Measurements from ENCODE around the gene PHACTR3.

The PHACTR3 gene

GRCh38 chr20:59835448-59836395, 231.4 kb downstream of the PHACTR3 start:
- TF ChIP-seq, protein P1, sequence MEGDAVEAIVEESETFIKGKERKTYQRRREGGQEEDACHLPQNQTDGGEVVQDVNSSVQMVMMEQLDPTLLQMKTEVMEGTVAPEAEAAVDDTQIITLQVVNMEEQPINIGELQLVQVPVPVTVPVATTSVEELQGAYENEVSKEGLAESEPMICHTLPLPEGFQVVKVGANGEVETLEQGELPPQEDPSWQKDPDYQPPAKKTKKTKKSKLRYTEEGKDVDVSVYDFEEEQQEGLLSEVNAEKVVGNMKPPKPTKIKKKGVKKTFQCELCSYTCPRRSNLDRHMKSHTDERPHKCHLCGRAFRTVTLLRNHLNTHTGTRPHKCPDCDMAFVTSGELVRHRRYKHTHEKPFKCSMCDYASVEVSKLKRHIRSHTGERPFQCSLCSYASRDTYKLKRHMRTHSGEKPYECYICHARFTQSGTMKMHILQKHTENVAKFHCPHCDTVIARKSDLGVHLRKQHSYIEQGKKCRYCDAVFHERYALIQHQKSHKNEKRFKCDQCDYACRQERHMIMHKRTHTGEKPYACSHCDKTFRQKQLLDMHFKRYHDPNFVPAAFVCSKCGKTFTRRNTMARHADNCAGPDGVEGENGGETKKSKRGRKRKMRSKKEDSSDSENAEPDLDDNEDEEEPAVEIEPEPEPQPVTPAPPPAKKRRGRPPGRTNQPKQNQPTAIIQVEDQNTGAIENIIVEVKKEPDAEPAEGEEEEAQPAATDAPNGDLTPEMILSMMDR (IDR thresholded peaks at IDR 0.05; ENCODE audit: borderline replicate concordance, control extremely low read depth, extremely low read depth, insufficient read depth, missing control alignments): no peak
- peak; percentile 6 for DNase-seq (ENCODE audit: low spot score)
- in situ Hi-C loops (cut with MboI; ENCODE audit: low sequenced_read_pairs, unreplicated experiment): no loop called here

DNA sequence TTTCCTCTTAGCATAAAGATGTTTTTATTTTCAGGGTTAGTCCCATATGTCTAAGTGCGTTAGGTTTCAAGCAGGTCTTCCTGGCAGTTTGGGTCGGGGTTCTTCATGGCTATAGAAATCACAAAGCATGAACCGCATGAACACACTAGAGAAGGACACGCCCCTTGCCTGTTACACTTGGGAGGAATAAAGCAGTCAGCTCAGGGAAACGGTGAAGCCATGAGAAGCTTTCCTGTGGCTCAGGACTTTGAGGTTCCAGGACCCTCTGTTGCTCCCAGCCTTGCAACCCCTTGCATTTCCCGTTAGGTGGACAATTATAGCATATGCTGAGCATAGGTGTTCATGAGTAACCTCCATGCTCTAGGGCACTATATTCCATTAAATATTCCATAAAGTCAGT, 232.4 kb downstream of the PHACTR3 start:
- TF ChIP-seq, protein P1 (IDR thresholded peaks at IDR 0.05; ENCODE audit: borderline replicate concordance, control extremely low read depth, extremely low read depth, insufficient read depth, missing control alignments): no peak
- in situ Hi-C loops (cut with MboI; ENCODE audit: low sequenced_read_pairs, unreplicated experiment): no loop called here
- no peak for DNase-seq (ENCODE audit: low spot score)

DNA sequence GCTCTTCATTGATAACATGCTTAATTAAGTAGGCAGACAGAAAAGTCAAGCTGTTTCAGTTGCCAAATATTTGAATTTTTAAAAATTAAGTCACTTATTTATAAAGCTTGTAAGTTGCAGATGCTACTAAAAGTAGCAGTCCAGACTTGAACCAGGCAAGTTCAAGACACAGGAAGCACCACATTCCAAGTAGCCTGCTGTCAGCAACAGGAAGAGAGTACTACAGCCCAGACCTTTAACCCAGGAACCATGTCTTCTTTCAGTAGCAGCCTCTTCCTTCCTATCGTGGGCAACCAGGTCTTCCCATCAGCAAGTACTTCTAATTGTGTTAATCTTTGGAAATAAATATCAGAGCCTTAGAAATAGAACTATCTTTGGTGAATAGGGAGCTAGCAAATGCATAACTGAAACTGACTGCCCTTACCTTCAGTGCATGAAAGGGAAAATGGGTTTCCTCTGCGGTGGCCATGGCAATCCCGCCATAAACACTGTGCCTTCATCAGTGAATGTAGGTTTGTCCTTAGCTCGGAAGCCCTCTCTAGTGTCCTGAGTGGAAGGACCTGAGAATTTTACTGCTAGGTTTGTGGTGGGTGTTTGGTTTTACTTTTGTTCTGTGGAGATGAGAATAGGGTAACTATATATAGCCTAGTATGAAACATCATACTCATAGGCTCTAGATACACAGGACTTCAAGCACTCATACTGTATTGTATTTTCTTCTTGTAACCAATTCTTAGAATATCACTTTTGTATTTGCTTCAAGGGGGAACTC, 233.5 kb downstream of the PHACTR3 start:
- in situ Hi-C loops (cut with MboI; ENCODE audit: low sequenced_read_pairs, unreplicated experiment): no loop called here
- peak; percentile 44 for DNase-seq (ENCODE audit: low spot score)
- TF ChIP-seq, protein P1 (IDR thresholded peaks at IDR 0.05; ENCODE audit: borderline replicate concordance, control extremely low read depth, extremely low read depth, insufficient read depth, missing control alignments): no peak

GRCh38 chr20:59839400-59839799, 235.1 kb downstream of the PHACTR3 start:
- in situ Hi-C loops (cut with MboI; ENCODE audit: low sequenced_read_pairs, unreplicated experiment): no loop called here
- no peak for DNase-seq (ENCODE audit: low spot score)
- TF ChIP-seq, protein P1 (IDR thresholded peaks at IDR 0.05; ENCODE audit: borderline replicate concordance, control extremely low read depth, extremely low read depth, insufficient read depth, missing control alignments): no peak

DNA sequence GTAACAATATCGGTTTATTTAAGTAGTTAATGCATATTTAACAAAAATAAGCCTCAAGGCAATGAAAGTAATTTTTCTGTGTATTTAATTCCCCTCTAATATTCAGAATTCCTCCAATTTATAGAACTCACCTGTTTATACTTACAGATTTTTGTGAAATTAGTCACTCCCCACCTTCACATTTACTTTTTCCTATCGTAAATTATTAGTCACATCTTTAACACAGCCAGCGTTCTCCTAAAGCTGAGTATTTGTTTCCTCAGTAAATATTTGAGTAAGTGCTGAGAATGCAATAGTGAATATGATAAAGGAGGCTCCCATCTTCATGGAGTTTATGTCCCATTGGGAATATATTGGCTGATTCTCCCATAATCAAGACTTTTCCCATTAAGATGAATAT, 241.1 kb downstream of the PHACTR3 start:
- TF ChIP-seq, protein P1 (IDR thresholded peaks at IDR 0.05; ENCODE audit: borderline replicate concordance, control extremely low read depth, extremely low read depth, insufficient read depth, missing control alignments): no peak
- DNase-seq (ENCODE audit: low spot score): no peak
- in situ Hi-C loops (cut with MboI; ENCODE audit: low sequenced_read_pairs, unreplicated experiment): no loop called here

- TF ChIP-seq, protein P1 (IDR thresholded peaks at IDR 0.05; ENCODE audit: borderline replicate concordance, control extremely low read depth, extremely low read depth, insufficient read depth, missing control alignments): no peak
- in situ Hi-C loops (cut with MboI; ENCODE audit: low sequenced_read_pairs, unreplicated experiment): no loop called here
- no peak for DNase-seq (ENCODE audit: low spot score)
Measured at GRCh38 chr20:59848182-59848581, 243.8 kb downstream of the PHACTR3 start.
